Lower leg skin (tissue), 4 donors: Measurements from ENCODE around the gene CFAP97D1. TPM values are rescaled to one million over a fixed set of nuclear protein-coding genes. Genes with fewer than 3 reads are reported as not detected.
A peak's percentile ranks its signal among the peaks of the same experiment; 100 is the strongest.

Experiments
- DNase-seq, 2 donors: peaks; one replicate each; pipeline ENCODE4 v3.0.0-alpha.2; 2019; ENCODE audit warnings: low spot score in 2 of 2
- H3K4me3 ChIP-seq: fragments of 200-600 bp; sonication (generic); 2 replicates; pipeline ENCODE4 v1.5.1; 2017; ENCODE audit warnings: mild to moderate bottlenecking, low read depth; ENCODE audit not compliant: poor library complexity, severe bottlenecking
- CTCF ChIP-seq, 3 donors: fragments of 450-650 bp; IDR thresholded peaks; one replicate each; pipeline ENCODE4 v1.5.1; 2016; ENCODE audit warnings: antibody characterized with exemption in 3 of 3, mild to moderate bottlenecking in 3 of 3, moderate library complexity in 2 of 3
- POLR2A ChIP-seq, 2 donors: fragments of 450-650 bp; IDR thresholded peaks; one replicate each; pipeline ENCODE4 v1.6.1; 2016 to 2017; ENCODE audit warnings: antibody characterized with exemption in 2 of 2, mild to moderate bottlenecking in 1 of 2, moderate library complexity in 1 of 2
- WGBS, 2 donors: methylation state at CpG; one replicate each; pipeline ENCODE4 v1.1.5; 2018; 5-methylcytosine and 5-hydroxymethylcytosine counted together
- intact Hi-C: fragments of 100-400 bp; cut with DNase I; formaldehyde crosslinking; loops from one replicate; pipeline ENCODE4 v1.15.0; 2023; ENCODE audit warnings: low total_unique reads
- total RNA-seq, 4 donors: library from RNA; depleted of rRNA; stranded (reverse); fragments of >200 nt; gene quantifications; one replicate each; pipeline ENCODE4 v1.1.0, GENCODE V29; 2016

The CFAP97D1 gene
- total RNA-seq, 4 donors from 2014 or later = 0.30 TPM; not detected in 3

GRCh38 chr17:43759836-43760235, 20.4 kb upstream of the CFAP97D1 start:
- intact Hi-C loops = loop anchor here (5.0 to 10.0 kb wide), 2 partner anchors 68 to 185 kb away; no protein-coding TSS in a partner anchor
- no peak for DNase-seq

GRCh38 chr17:43760254-43760852, 19.9 kb upstream of the CFAP97D1 start:
- TF ChIP-seq CTCF (IDR thresholded peaks at IDR 0.05) (peak in 2 of 3 donors; percentile 90 to 96), POLR2A (IDR thresholded peaks at IDR 0.05) (no peak)
- WGBS, 2 donors = 6 to 9% methylated on average over 9 to 10 of the region's 10 CpGs
- H3K4me3 ChIP-seq = no peak overlapping the region
- intact Hi-C loops = no loop called here
- DNase-seq = peak; percentile 93 to 99

More at GRCh38 chr17:43759836-43760235, 20.4 kb upstream of the CFAP97D1 start:
- WGBS, 2 donors = 62 to 65% methylated on average over 7 of the region's 7 CpGs
- no peak overlapping the region for H3K4me3 ChIP-seq
- TF ChIP-seq POLR2A (IDR thresholded peaks at IDR 0.05) (no peak), CTCF (IDR thresholded peaks at IDR 0.05) (no peak)

GRCh38 chr17:43766413-43767052, 13.7 kb upstream of the CFAP97D1 start:
- H3K4me3 ChIP-seq = no peak overlapping the region
- intact Hi-C loops = no loop called here
- no peak for TF ChIP-seq POLR2A (IDR thresholded peaks at IDR 0.05)
- TF ChIP-seq CTCF (IDR thresholded peaks at IDR 0.05) = peak in 1 of 3 donors; percentile 12
- peak; percentile 45 to 90 for DNase-seq
- WGBS, 2 donors = 47 to 51% methylated on average over 7 of the region's 7 CpGs

- intact Hi-C loops = no loop called here
- WGBS, 2 donors = 79 to 80% methylated on average over 6 of the region's 6 CpGs
- no peak for DNase-seq
- no peak for TF ChIP-seq CTCF (IDR thresholded peaks at IDR 0.05)
- TF ChIP-seq POLR2A (IDR thresholded peaks at IDR 0.05) = no peak
- H3K4me3 ChIP-seq = no peak overlapping the region
Measured at GRCh38 chr17:43767053-43767712, 13.1 kb upstream of the CFAP97D1 start.

- DNase-seq = peak in 1 of 2 donors; percentile 81
- no peak for TF ChIP-seq POLR2A (IDR thresholded peaks at IDR 0.05)
- no peak for TF ChIP-seq CTCF (IDR thresholded peaks at IDR 0.05)
- H3K4me3 ChIP-seq = no peak overlapping the region
- 68 to 76% methylated on average over 5 of the region's 5 CpGs for WGBS, 2 donors
- intact Hi-C loops = no loop called here
Measured at GRCh38 chr17:43767713-43768059, 12.5 kb upstream of the CFAP97D1 start.
